HL-60 (cell line): ENCODE results near the gene SHLD1.

Source experiments
- DNase-seq, 2 experiments: peaks; one replicate each; pipeline ENCODE4 v3.0.0-alpha.2; 2010 to 2020; ENCODE audit warnings: low read depth in 1 of 2, low spot score in 1 of 2
- H3K27ac ChIP-seq: fragments of 250-450 bp; sonication (Bioruptor Pico); replicated peaks from 2 replicates; pipeline ENCODE4 v1.5.1; 2020; ENCODE audit warnings: mild to moderate bottlenecking, moderate library complexity
- H3K27me3 ChIP-seq: fragments of 250-450 bp; sonication (Bioruptor Pico); 2 replicates; pipeline ENCODE4 v1.5.1; 2021; ENCODE audit warnings: mild to moderate bottlenecking, moderate library complexity; ENCODE audit not compliant: insufficient read depth, poor library complexity, severe bottlenecking
- H3K4me3 ChIP-seq: replicated peaks from 2 replicates; pipeline ENCODE4 v1.5.1; 2011; ENCODE audit warnings: mild to moderate bottlenecking, control low read depth, low read length; ENCODE audit not compliant: insufficient read depth
- GABPA ChIP-seq: IDR thresholded peaks from 2 replicates; pipeline ENCODE4 v1.6.1; 2012; ENCODE audit warnings: low read depth
- POLR2AphosphoS5 ChIP-seq: IDR thresholded peaks from 2 replicates; pipeline ENCODE4 v1.6.1; 2012; ENCODE audit warnings: low read depth
- SPI1 ChIP-seq: IDR thresholded peaks from 2 replicates; pipeline ENCODE4 v1.6.1; 2012; ENCODE audit warnings: low read depth, mild to moderate bottlenecking, borderline replicate concordance
- TF ChIP-seq, protein P1 (sequence below): IDR thresholded peaks from one replicate; pipeline ENCODE4 v1.5.1; 2011; ENCODE audit warnings: low read length, control low read depth, inconsistent platforms; ENCODE audit not compliant: insufficient read depth
- TF ChIP-seq, protein P2 (sequence below): IDR thresholded peaks from 2 replicates; pipeline ENCODE4 v1.6.1; 2012; ENCODE audit warnings: low read depth; ENCODE audit not compliant: insufficient replicate concordance

Gene SHLD1

DNA sequence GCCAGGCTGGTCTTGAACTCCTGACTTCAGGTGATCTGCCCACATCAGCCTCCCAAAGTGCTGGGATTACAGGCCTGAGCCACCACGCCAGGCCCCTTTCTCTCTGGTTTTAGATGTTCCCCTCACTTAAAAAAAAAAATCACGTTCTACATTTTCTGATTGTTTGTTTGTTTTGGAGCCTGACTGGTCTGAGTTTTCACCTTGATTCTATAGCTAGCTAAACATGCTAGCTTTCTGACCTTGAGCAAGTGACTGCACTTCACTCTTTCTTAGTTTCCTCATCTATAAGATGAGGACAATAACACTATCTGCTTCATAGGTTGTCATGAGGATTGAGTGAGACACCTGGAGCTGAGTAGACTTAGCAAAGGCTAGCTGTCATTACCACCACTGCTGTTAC, 43.7 kb downstream of the SHLD1 start:
- no peak for DNase-seq
- Histone ChIP-seq H3K4me3 (no peak overlapping the region), H3K27ac (no peak overlapping the region), H3K27me3 (no peaks in the 10 kb centered on the region)
- TF ChIP-seq, protein P1, sequence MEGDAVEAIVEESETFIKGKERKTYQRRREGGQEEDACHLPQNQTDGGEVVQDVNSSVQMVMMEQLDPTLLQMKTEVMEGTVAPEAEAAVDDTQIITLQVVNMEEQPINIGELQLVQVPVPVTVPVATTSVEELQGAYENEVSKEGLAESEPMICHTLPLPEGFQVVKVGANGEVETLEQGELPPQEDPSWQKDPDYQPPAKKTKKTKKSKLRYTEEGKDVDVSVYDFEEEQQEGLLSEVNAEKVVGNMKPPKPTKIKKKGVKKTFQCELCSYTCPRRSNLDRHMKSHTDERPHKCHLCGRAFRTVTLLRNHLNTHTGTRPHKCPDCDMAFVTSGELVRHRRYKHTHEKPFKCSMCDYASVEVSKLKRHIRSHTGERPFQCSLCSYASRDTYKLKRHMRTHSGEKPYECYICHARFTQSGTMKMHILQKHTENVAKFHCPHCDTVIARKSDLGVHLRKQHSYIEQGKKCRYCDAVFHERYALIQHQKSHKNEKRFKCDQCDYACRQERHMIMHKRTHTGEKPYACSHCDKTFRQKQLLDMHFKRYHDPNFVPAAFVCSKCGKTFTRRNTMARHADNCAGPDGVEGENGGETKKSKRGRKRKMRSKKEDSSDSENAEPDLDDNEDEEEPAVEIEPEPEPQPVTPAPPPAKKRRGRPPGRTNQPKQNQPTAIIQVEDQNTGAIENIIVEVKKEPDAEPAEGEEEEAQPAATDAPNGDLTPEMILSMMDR: no peak
- TF ChIP-seq SPI1: no peak
- TF ChIP-seq, protein P2, sequence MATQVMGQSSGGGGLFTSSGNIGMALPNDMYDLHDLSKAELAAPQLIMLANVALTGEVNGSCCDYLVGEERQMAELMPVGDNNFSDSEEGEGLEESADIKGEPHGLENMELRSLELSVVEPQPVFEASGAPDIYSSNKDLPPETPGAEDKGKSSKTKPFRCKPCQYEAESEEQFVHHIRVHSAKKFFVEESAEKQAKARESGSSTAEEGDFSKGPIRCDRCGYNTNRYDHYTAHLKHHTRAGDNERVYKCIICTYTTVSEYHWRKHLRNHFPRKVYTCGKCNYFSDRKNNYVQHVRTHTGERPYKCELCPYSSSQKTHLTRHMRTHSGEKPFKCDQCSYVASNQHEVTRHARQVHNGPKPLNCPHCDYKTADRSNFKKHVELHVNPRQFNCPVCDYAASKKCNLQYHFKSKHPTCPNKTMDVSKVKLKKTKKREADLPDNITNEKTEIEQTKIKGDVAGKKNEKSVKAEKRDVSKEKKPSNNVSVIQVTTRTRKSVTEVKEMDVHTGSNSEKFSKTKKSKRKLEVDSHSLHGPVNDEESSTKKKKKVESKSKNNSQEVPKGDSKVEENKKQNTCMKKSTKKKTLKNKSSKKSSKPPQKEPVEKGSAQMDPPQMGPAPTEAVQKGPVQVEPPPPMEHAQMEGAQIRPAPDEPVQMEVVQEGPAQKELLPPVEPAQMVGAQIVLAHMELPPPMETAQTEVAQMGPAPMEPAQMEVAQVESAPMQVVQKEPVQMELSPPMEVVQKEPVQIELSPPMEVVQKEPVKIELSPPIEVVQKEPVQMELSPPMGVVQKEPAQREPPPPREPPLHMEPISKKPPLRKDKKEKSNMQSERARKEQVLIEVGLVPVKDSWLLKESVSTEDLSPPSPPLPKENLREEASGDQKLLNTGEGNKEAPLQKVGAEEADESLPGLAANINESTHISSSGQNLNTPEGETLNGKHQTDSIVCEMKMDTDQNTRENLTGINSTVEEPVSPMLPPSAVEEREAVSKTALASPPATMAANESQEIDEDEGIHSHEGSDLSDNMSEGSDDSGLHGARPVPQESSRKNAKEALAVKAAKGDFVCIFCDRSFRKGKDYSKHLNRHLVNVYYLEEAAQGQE: no peak
- TF ChIP-seq GABPA: no peak
- no peak for TF ChIP-seq POLR2AphosphoS5

DNA sequence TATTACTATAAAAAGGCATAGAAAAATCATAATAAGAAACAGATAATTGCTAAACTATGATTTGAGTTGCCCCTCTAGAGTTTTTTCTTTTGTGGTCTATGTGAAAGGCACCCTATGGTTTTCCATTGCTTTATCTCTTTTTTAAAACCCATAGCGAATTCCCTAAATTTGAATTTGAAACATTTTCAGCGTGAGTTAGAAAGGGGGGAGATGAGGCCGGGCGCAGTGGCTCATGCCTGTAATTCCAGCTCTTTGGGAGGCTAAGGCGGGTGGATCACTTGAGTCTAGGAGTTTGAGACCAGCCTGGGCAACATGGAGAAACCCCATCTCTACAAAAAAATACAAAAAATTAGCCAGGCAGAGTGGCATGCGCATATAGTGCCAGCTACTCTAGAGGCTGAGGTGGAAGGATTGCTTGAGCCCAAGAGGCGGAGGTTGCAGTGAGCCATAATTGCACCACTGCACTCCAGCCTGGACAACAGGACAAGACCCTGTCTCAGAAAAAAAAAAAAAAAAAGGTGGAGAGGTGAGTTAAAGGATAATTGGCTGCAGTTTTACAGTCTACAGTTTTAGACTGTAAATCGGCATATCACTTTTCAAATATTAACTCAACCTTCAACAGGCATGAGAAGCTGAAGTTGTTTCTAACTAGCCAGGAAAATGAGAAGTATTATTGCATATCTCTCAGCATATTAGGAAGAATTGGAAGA, 46.3 kb downstream of the SHLD1 start:
- Histone ChIP-seq H3K27me3 (no peaks in the 10 kb centered on the region), H3K4me3 (no peak overlapping the region), H3K27ac (no peak overlapping the region)
- TF ChIP-seq POLR2AphosphoS5 (no peak), GABPA (no peak), SPI1 (no peak)
- TF ChIP-seq, protein P2: no peak
- TF ChIP-seq, protein P1: no peak
- DNase-seq: no peak

DNA sequence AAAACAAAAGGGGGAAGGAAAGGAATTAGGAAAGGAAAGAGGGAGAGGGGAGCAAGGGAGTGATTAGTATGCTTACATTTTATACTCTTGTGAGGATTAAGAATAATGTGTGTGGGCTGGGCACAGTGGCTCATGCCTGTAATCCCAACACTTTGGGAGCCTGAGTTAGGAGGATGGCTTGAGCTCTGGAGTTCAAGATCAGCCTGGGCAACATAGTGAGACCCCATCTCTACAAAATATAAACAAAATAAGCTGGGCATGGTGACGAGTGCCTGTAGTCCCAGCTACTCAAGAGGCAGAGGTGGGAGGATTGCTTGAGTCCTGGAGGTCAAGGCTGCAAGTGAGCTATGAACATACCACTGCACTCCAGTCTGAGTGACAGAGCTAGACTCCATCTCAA, 47.0 kb downstream of the SHLD1 start:
- H3K27ac ChIP-seq: no peak overlapping the region
- TF ChIP-seq, protein P1: no peak
- no peak for TF ChIP-seq GABPA
- no peak for TF ChIP-seq POLR2AphosphoS5
- TF ChIP-seq, protein P2: no peak
- TF ChIP-seq SPI1: no peak
- no peak overlapping the region for H3K4me3 ChIP-seq

More for the DNA sequence above, 47.0 kb downstream of the SHLD1 start:
- no peak for DNase-seq
- no peaks in the 10 kb centered on the region for H3K27me3 ChIP-seq
